ENCODE data around the gene PSMC3IP.

The PSMC3IP gene

GRCh38 chr17:42609182-42609813, 31.8 kb upstream of the PSMC3IP start, which contains the start of the genes RETREG3 and TUBG1:
TSS of gene RETREG3 (minus strand) at chr17:42609374. CDS start at chr17:42609324, 50 bp downstream.
TSS of gene TUBG1 (plus strand) at chr17:42609683. CDS start at chr17:42609738, 55 bp downstream.
- Histone ChIP-seq H3K9me3 (replicated peaks; ENCODE audit: low read length) (no peaks in the 10 kb centered on the region), H3K4me2 (ENCODE audit: low read length) (peak within 1 kb of the TSS; percentile 89), H3K4me3 (ENCODE audit: low read length) (peak within 1 kb of the TSS; percentile 94), H3K27me3 (ENCODE audit: control insufficient read depth, insufficient read depth, low read length) (no peaks in the 10 kb centered on the region), H3K4me1 (ENCODE audit: control insufficient read depth, insufficient read depth, low read length) (peaks cover 15% of the 10 kb centered on the region), H3K9ac (ENCODE audit: low read depth, low read length) (peak within 1 kb of the TSS; percentile 93), H3K36me3 (ENCODE audit: insufficient read depth, low read length) (peaks cover 23% of the 10 kb centered on the region)

DNA sequence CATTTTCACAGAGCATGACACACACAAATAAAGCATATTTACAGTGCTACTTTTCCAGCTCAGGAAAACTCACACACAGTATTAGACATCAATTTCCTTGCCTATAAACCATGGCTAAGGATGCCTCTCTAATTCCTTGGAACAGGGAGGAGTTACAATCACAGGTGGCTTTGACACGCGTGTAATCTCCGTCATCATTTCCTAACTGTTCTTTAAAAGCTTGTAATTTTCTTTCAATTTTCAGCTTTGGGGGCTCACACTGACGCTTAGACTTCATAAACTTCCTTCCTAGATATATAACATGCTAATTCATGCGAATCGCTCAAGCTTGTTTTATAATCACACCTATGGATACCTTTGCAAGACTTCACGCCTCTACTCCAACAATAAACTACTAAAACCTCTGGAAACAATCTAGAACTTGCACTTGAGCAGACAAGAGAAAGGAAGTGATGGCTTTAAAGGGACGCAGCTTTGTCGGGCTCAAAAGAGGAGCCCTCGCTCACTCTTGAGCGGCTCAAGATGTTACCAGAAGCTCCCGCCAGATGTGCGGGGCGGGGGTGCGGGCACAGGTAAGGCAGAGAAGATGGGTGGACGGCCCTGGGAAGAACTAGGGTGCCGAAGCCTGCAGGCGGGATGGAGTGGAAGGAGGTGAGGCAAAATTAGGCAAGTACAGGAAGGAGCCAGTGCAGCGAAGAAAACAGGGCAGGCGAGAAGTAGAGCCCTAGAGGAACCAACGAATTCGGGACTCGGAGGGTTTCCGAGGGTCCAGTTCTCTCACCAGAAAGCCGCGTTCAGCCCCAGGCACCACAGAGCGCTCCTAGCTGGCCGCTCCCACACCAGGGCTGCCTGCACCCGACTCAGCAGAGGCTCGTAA, 31.0 kb upstream of the PSMC3IP start:
- H3K36me3 ChIP-seq (ENCODE audit: insufficient read depth, low read length), result peaks cover 19% of the 10 kb centered on the region
- H3K27me3 ChIP-seq (ENCODE audit: control insufficient read depth, insufficient read depth, low read length), result no peaks in the 10 kb centered on the region
- H3K4me2 ChIP-seq (ENCODE audit: low read length), result peak overlapping the region; percentile 89
- peak overlapping the region; percentile 93 for H3K9ac ChIP-seq (ENCODE audit: low read depth, low read length)
- H3K4me1 ChIP-seq (ENCODE audit: control insufficient read depth, insufficient read depth, low read length), result peaks cover 15% of the 10 kb centered on the region
- H3K4me3 ChIP-seq (ENCODE audit: low read length), result peak overlapping the region; percentile 94
- no peaks in the 10 kb centered on the region for H3K9me3 ChIP-seq (replicated peaks; ENCODE audit: low read length)

DNA sequence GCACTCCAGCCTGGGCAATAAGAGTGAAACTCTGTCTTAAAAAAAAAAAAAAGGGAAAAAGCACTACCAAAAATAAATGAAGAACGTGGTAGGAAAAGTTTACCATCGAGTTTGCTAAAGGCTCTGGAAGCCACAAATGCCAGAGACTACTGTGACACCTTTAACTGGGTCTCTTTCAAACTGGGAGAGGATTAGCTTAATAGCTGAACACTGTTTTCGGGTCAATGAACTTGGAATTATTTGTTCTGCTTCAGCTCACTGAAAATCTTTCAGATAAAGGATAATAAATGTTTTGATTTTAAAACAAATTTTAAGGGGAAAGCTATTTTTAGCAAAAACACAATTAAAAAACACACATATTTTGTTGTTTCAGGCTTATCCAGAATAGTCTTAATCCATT, 30.2 kb upstream of the PSMC3IP start:
- Histone ChIP-seq H3K4me2 (ENCODE audit: low read length) (peak overlapping the region; percentile 89), H3K27me3 (ENCODE audit: control insufficient read depth, insufficient read depth, low read length) (no peaks in the 10 kb centered on the region), H3K4me1 (ENCODE audit: control insufficient read depth, insufficient read depth, low read length) (peaks cover 15% of the 10 kb centered on the region), H3K9ac (ENCODE audit: low read depth, low read length) (peak overlapping the region; percentile 93), H3K4me3 (ENCODE audit: low read length) (peak overlapping the region; percentile 94), H3K9me3 (replicated peaks; ENCODE audit: low read length) (no peaks in the 10 kb centered on the region), H3K36me3 (ENCODE audit: insufficient read depth, low read length) (peaks cover 14% of the 10 kb centered on the region)

GRCh38 chr17:42603318-42603717, 25.8 kb upstream of the PSMC3IP start:
- no peaks in the 10 kb centered on the region for H3K27me3 ChIP-seq (ENCODE audit: control insufficient read depth, insufficient read depth, low read length)
- H3K4me1 ChIP-seq (ENCODE audit: control insufficient read depth, insufficient read depth, low read length), result peaks cover 11% of the 10 kb centered on the region
- peaks cover 8% of the 10 kb centered on the region for H3K36me3 ChIP-seq (ENCODE audit: insufficient read depth, low read length)
- H3K9me3 ChIP-seq (replicated peaks; ENCODE audit: low read length), result no peaks in the 10 kb centered on the region
- no peak overlapping the region for H3K9ac ChIP-seq (ENCODE audit: low read depth, low read length)
- no peak overlapping the region for H3K4me2 ChIP-seq (ENCODE audit: low read length)
- H3K4me3 ChIP-seq (ENCODE audit: low read length), result no peak overlapping the region

DNA sequence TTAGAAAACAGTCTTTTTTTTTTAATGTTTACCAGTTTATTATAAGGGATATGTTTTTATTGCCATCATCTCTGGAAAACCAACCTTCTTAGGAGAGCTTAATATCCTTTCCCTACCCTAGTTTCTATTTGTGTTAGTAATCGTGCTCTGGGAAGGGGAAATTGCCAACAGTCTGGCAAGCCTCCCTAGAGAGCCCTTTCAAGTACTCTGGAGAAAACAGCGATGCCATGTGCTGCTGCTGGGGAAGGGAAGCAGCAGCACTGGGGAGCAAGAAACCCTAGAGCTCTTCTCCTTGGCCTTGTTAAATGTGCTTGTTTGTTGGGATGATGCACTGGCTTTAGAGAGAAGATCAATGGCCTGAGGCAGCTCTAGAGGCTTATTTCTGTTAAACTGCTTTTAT, 21.4 kb upstream of the PSMC3IP start:
- H3K9ac ChIP-seq (ENCODE audit: low read depth, low read length), result no peak overlapping the region
- H3K9me3 ChIP-seq (replicated peaks; ENCODE audit: low read length), result no peaks in the 10 kb centered on the region
- H3K27me3 ChIP-seq (ENCODE audit: control insufficient read depth, insufficient read depth, low read length), result no peaks in the 10 kb centered on the region
- peaks cover 8% of the 10 kb centered on the region for H3K36me3 ChIP-seq (ENCODE audit: insufficient read depth, low read length)
- no peak overlapping the region for H3K4me2 ChIP-seq (ENCODE audit: low read length)
- no peaks in the 10 kb centered on the region for H3K4me1 ChIP-seq (ENCODE audit: control insufficient read depth, insufficient read depth, low read length)
- no peak overlapping the region for H3K4me3 ChIP-seq (ENCODE audit: low read length)

DNA sequence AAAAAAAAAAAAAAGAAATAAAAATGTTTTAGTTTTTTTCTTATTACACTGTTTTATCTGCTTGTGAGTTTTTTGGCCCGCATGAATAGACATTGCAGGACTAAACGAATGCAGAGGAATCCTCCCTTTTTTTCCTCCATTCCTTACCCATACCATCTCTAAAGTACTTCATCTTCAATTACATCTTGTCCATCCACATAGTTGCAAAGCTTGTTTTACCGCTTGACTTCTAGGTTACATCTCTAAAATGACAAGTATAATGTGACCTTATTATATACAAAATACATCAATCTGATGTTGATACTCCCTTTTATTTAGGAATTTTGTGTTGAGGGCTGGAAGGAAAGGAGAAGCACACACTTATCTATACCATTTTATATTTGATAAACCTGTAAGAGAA, 18.9 kb upstream of the PSMC3IP start:
- H3K9me3 ChIP-seq (replicated peaks; ENCODE audit: low read length), result no peaks in the 10 kb centered on the region

DNA sequence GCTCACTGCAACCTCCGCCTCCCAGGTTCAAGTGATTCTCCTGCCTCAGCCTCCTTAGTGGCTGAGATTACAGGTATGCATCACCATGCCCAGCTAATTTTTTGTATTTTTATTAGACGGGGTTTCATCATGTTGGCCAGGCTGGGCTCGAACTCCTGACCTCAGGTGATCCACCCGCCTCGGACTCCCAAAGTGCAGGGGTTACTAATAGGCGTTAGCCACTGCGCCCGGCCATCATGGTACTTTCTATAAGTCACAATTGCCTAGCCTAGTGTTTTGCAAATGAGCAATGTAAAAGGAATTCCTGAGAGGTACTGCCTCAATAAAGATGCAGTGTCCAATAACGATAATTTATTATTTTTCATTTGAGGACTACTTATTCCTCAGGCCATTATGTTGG, 13.9 kb upstream of the PSMC3IP start:
- H3K9me3 ChIP-seq (replicated peaks; ENCODE audit: low read length), result no peaks in the 10 kb centered on the region
- no peak overlapping the region for H3K4me2 ChIP-seq (ENCODE audit: low read length)
- H3K27me3 ChIP-seq (ENCODE audit: control insufficient read depth, insufficient read depth, low read length), result no peaks in the 10 kb centered on the region
- H3K4me1 ChIP-seq (ENCODE audit: control insufficient read depth, insufficient read depth, low read length), result no peaks in the 10 kb centered on the region
- no peak overlapping the region for H3K9ac ChIP-seq (ENCODE audit: low read depth, low read length)
- peaks cover 40% of the 10 kb centered on the region for H3K36me3 ChIP-seq (ENCODE audit: insufficient read depth, low read length)
- no peak overlapping the region for H3K4me3 ChIP-seq (ENCODE audit: low read length)

More for the DNA sequence above, 18.9 kb upstream of the PSMC3IP start:
- H3K4me1 ChIP-seq (ENCODE audit: control insufficient read depth, insufficient read depth, low read length), result no peaks in the 10 kb centered on the region
- no peak overlapping the region for H3K9ac ChIP-seq (ENCODE audit: low read depth, low read length)
- H3K27me3 ChIP-seq (ENCODE audit: control insufficient read depth, insufficient read depth, low read length), result no peaks in the 10 kb centered on the region
- H3K36me3 ChIP-seq (ENCODE audit: insufficient read depth, low read length), result peaks cover 11% of the 10 kb centered on the region
- H3K4me3 ChIP-seq (ENCODE audit: low read length), result no peak overlapping the region
- no peak overlapping the region for H3K4me2 ChIP-seq (ENCODE audit: low read length)

DNA sequence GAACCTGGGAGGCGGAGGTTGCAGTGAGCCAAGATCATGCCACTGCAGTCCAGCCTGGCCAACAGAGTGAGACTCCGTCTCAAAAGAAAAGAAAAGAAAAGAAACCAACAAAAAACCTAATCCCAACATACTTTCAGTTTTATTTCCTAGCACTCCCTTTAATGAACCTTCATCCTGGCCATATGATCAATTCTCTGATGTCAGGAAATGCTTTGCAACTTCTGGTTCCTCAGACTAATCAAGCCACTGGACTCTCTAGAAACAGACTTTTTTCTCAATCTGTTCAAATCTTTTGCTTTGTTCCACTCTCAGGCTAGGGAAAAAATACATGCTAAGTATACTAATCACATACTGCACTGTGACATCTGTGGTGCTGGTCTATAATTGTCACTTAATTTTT, 13.4 kb upstream of the PSMC3IP start:
- Histone ChIP-seq H3K36me3 (ENCODE audit: insufficient read depth, low read length) (peaks cover 45% of the 10 kb centered on the region), H3K9me3 (replicated peaks; ENCODE audit: low read length) (no peaks in the 10 kb centered on the region), H3K27me3 (ENCODE audit: control insufficient read depth, insufficient read depth, low read length) (no peaks in the 10 kb centered on the region), H3K4me2 (ENCODE audit: low read length) (no peak overlapping the region), H3K4me3 (ENCODE audit: low read length) (no peak overlapping the region), H3K9ac (ENCODE audit: low read depth, low read length) (no peak overlapping the region), H3K4me1 (ENCODE audit: control insufficient read depth, insufficient read depth, low read length) (no peaks in the 10 kb centered on the region)

GRCh38 chr17:42586514-42587230, 9.1 kb upstream of the PSMC3IP start:
- Histone ChIP-seq H3K4me1 (ENCODE audit: control insufficient read depth, insufficient read depth, low read length) (no peaks in the 10 kb centered on the region), H3K4me3 (ENCODE audit: low read length) (no peak overlapping the region), H3K9ac (ENCODE audit: low read depth, low read length) (no peak overlapping the region), H3K9me3 (replicated peaks; ENCODE audit: low read length) (no peaks in the 10 kb centered on the region), H3K27me3 (ENCODE audit: control insufficient read depth, insufficient read depth, low read length) (no peaks in the 10 kb centered on the region), H3K4me2 (ENCODE audit: low read length) (no peak overlapping the region), H3K36me3 (ENCODE audit: insufficient read depth, low read length) (peaks cover 84% of the 10 kb centered on the region)

GRCh38 chr17:42585353-42585752, 7.8 kb upstream of the PSMC3IP start:
- Histone ChIP-seq H3K4me1 (ENCODE audit: control insufficient read depth, insufficient read depth, low read length) (no peaks in the 10 kb centered on the region), H3K36me3 (ENCODE audit: insufficient read depth, low read length) (peaks cover 79% of the 10 kb centered on the region), H3K9me3 (replicated peaks; ENCODE audit: low read length) (no peaks in the 10 kb centered on the region), H3K4me3 (ENCODE audit: low read length) (no peak overlapping the region), H3K4me2 (ENCODE audit: low read length) (no peak overlapping the region), H3K9ac (ENCODE audit: low read depth, low read length) (no peak overlapping the region), H3K27me3 (ENCODE audit: control insufficient read depth, insufficient read depth, low read length) (no peaks in the 10 kb centered on the region)

DNA sequence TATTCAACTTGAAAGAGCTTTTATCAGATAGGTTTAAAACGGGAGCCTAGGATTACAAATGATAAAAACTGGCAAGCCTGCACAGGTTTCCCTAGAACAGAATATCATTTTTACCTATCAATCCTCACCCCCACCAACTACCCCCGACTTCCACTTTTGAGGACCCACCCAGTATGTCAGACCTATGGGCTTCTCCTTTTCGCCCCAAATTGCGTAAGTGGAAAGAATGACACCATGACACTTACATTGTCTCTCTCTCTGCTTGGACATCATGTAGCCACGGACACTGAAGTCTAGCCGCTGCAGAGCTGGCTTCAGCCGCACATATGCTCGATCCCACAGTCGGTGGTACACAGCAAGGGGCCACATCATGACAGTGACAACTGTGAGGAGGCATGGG, 7.4 kb upstream of the PSMC3IP start:
- Histone ChIP-seq H3K36me3 (ENCODE audit: insufficient read depth, low read length) (peaks cover 80% of the 10 kb centered on the region), H3K4me3 (ENCODE audit: low read length) (no peak overlapping the region), H3K27me3 (ENCODE audit: control insufficient read depth, insufficient read depth, low read length) (no peaks in the 10 kb centered on the region)

More for the DNA sequence above, 7.4 kb upstream of the PSMC3IP start:
- H3K4me1 ChIP-seq (ENCODE audit: control insufficient read depth, insufficient read depth, low read length), result no peaks in the 10 kb centered on the region
- no peak overlapping the region for H3K4me2 ChIP-seq (ENCODE audit: low read length)
- no peak overlapping the region for H3K9ac ChIP-seq (ENCODE audit: low read depth, low read length)
- no peaks in the 10 kb centered on the region for H3K9me3 ChIP-seq (replicated peaks; ENCODE audit: low read length)
